K562 (cell line): ENCODE measurements around the gene SPHK2. TPM values are rescaled to one million over a fixed set of nuclear protein-coding genes. Genes with fewer than 3 reads are reported as not detected.

Experiments
- ATF1 ChIP-seq, 2 experiments: fragments of 450-650 bp in 1 of 2; IDR thresholded peaks; 2 replicates each; pipeline ENCODE4 v1.6.1; 2016; ENCODE audit warnings: missing compliant biosample characterization in 1 of 2, missing genetic modification characterization in 1 of 2
- CBX2 ChIP-seq: fragments of 200-600 bp; sonication (generic); IDR thresholded peaks from one replicate; pipeline ENCODE4 v1.6.1; 2012; ENCODE audit warnings: mild to moderate bottlenecking, low read length, inconsistent platforms; ENCODE audit not compliant: insufficient read depth, poor library complexity, severe bottlenecking
- CREM ChIP-seq: IDR thresholded peaks from 2 replicates; pipeline ENCODE4 v1.6.1; 2014; ENCODE audit warnings: antibody characterized with exemption, low read depth
- CXXC5 ChIP-seq: fragments of 250-450 bp; sonication (Bioruptor Pico); IDR thresholded peaks from 2 replicates; pipeline ENCODE4 v1.8.0; 2022; ENCODE audit warnings: inconsistent platforms, mild to moderate bottlenecking, moderate library complexity
- E2F1 ChIP-seq: sonication (generic); formaldehyde crosslinking; IDR thresholded peaks from 2 replicates; pipeline ENCODE4 v1.8.1; 2023; ENCODE audit warnings: mild to moderate bottlenecking, missing genetic modification reagents, moderate library complexity
- ESRRA ChIP-seq: fragments of 450-650 bp; IDR thresholded peaks from 2 replicates; pipeline ENCODE4 v1.6.1; 2014; ENCODE audit warnings: low read depth, mild to moderate bottlenecking, moderate library complexity, borderline replicate concordance
- GATAD2A ChIP-seq: fragments of 450-650 bp; IDR thresholded peaks from 2 replicates; pipeline ENCODE4 v1.6.1; 2017
- HOXB6 ChIP-seq: fragments of 250-450 bp; sonication (Bioruptor Pico); IDR thresholded peaks from 2 replicates; pipeline ENCODE4 v1.5.1; 2022; ENCODE audit warnings: mild to moderate bottlenecking, borderline replicate concordance
- KDM5B ChIP-seq: fragments of 200-600 bp; sonication (generic); IDR thresholded peaks from 2 replicates; pipeline ENCODE4 v1.6.1; 2012; ENCODE audit warnings: low read depth, mild to moderate bottlenecking, moderate library complexity, low read length, control low read depth, inconsistent platforms; ENCODE audit not compliant: insufficient replicate concordance
- KHSRP ChIP-seq: fragments of 450-650 bp; IDR thresholded peaks from 2 replicates; pipeline ENCODE4 v1.6.1; 2017
- MBD2 ChIP-seq: sonication (generic); IDR thresholded peaks from 2 replicates; pipeline ENCODE4 v1.6.1; 2016; ENCODE audit warnings: low read depth, borderline replicate concordance
- NBN ChIP-seq: fragments of 450-650 bp; IDR thresholded peaks from 2 replicates; pipeline ENCODE4 v1.6.1; 2016; ENCODE audit warnings: low read depth, mild to moderate bottlenecking
- NRF1 ChIP-seq, 2 experiments: fragments of 450-650 bp; IDR thresholded peaks in 1 of 2; conservative IDR thresholded peaks in 1 of 2; 2 replicates each; pipeline ENCODE4 v1.6.1; 2014; ENCODE audit warnings: mild to moderate bottlenecking in 2 of 2
- RBM25 ChIP-seq: fragments of 200-400 bp; formaldehyde crosslinking; IDR thresholded peaks from 2 replicates; pipeline ENCODE4 v1.6.1; 2018; ENCODE audit warnings: low read length, low read depth, moderate library complexity; ENCODE audit not compliant: severe bottlenecking
- TBP ChIP-seq: optimal IDR thresholded peaks from 2 replicates; pipeline ENCODE3; 2011; ENCODE audit warnings: low read depth, low read length, improper control_type of control experiment
- VEZF1 ChIP-seq: fragments of 200-800 bp; sonication (Bioruptor generic); IDR thresholded peaks from 2 replicates; pipeline ENCODE4 v1.6.1; 2017; ENCODE audit warnings: missing genetic modification characterization, missing compliant biosample characterization
- ZBTB26 ChIP-seq: fragments of 450-650 bp; formaldehyde crosslinking; IDR thresholded peaks from 2 replicates; pipeline ENCODE4 v1.4.0; 2022; ENCODE audit warnings: missing genetic modification characterization
- ZNF134 ChIP-seq: fragments of 250-450 bp; sonication (Bioruptor Pico); conservative IDR thresholded peaks from 2 replicates; pipeline ENCODE4 v1.4.0; 2020
- ZNF76 ChIP-seq: fragments of 250-450 bp; sonication (Bioruptor Pico); IDR thresholded peaks from 2 replicates; pipeline ENCODE4 v1.4.0; 2020; ENCODE audit warnings: mild to moderate bottlenecking, moderate library complexity, borderline replicate concordance
- polyA plus RNA-seq, 8 experiments: library from polyadenylated mRNA; depleted of rRNA in 4 of 8; stranded (reverse) in 5 of 8; unstranded in 3 of 8; fragments of >200 nt; fragmentation: Nextera tagmentation in 2 of 8; fragmentation: Illumina TruSeq in 1 of 8; extraction: Ambion mirVana in 2 of 8; extraction: Trizol in 1 of 8; gene quantifications; 2 replicates each; pipeline versions ENCODE4 v1.2.1 to v1.2.3, GENCODE V29; 2011 to 2014; ENCODE audit warnings: inconsistent platforms in 1 of 8, missing spikeins in 1 of 8
- total RNA-seq, 7 experiments: library from RNA; depleted of rRNA in 6 of 7; stranded (reverse); fragments of >200 nt in 6 of 7; fragmentation: Illumina TruSeq in 2 of 7; extraction: Trizol in 2 of 7; gene quantifications; 2 replicates each; pipeline versions ENCODE4 v1.2.1 to v1.2.3, GENCODE V29; 2011 to 2021; ENCODE audit warnings: low replicate concordance in 1 of 7
- TF ChIP-seq, protein P1 (sequence below), 2 experiments: fragments of 150-350 bp in 1 of 2; IDR thresholded peaks; 2 replicates each; pipeline ENCODE4 v1.6.1; 2012 to 2016; ENCODE audit warnings: low read depth in 2 of 2, low read length in 2 of 2, mild to moderate bottlenecking in 1 of 2, moderate library complexity in 1 of 2

SPHK2 gene
- total and polyA plus RNA-seq, 9 of the 15 experiments (the other 6 are each of a cell fraction or from before 2014, with no cell fraction given) = 0.10 to 15.2 (median 2.9) TPM

- TF ChIP-seq RBM25 (peak; percentile 61), ESRRA (no peak), ZNF76 (CRISPR knock-in tag) (0 out of 2 replicates have a peak, but pooled peaks have one; percentile 53), KDM5B (no peak), VEZF1 (CRISPR knock-in tag) (peak; percentile 36; the same call in 1 of the 2 replicates), E2F1 (CRISPR knock-in tag) (peak; percentile 99), CBX2 (no peak), CXXC5 (CRISPR knock-in tag) (peak; percentile 47; the same call in 1 of the 2 replicates), ATF1 (CRISPR knock-in tag; IDR thresholded peaks at IDR 0.05) (peak; percentile 72), ATF1 (tag; IDR thresholded peaks at IDR 0.05) (peak; percentile 99), NRF1 (conservative IDR thresholded peaks at IDR 0.05 in 1 of 2, IDR thresholded peaks at IDR 0.05 in 1 of 2) (peak; percentile 38 to 41; a peak in 2 of 4 replicates), ZBTB26 (CRISPR knock-in tag) (no peak), TBP (peak; percentile 24), CREM (peak; percentile 96), HOXB6 (CRISPR knock-in tag) (no peak), MBD2 (peak; percentile 81; the same call in 1 of the 2 replicates), KHSRP (peak; percentile 82), ZNF134 (no peak), GATAD2A (no peak), NBN (peak; percentile 98)
- TF ChIP-seq, protein P1, sequence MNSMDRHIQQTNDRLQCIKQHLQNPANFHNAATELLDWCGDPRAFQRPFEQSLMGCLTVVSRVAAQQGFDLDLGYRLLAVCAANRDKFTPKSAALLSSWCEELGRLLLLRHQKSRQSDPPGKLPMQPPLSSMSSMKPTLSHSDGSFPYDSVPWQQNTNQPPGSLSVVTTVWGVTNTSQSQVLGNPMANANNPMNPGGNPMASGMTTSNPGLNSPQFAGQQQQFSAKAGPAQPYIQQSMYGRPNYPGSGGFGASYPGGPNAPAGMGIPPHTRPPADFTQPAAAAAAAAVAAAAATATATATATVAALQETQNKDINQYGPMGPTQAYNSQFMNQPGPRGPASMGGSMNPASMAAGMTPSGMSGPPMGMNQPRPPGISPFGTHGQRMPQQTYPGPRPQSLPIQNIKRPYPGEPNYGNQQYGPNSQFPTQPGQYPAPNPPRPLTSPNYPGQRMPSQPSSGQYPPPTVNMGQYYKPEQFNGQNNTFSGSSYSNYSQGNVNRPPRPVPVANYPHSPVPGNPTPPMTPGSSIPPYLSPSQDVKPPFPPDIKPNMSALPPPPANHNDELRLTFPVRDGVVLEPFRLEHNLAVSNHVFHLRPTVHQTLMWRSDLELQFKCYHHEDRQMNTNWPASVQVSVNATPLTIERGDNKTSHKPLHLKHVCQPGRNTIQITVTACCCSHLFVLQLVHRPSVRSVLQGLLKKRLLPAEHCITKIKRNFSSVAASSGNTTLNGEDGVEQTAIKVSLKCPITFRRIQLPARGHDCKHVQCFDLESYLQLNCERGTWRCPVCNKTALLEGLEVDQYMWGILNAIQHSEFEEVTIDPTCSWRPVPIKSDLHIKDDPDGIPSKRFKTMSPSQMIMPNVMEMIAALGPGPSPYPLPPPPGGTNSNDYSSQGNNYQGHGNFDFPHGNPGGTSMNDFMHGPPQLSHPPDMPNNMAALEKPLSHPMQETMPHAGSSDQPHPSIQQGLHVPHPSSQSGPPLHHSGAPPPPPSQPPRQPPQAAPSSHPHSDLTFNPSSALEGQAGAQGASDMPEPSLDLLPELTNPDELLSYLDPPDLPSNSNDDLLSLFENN (IDR thresholded peaks at IDR 0.05; ENCODE audit: low read depth in 2 of 2, low read length in 2 of 2) = no peak
These were observed 41.8 kb downstream of the SPHK2 start (continued) for GRCh38 chr19:48660852-48661710.
